Measurements from ENCODE around the gene CPSF3. TPM values are rescaled to one million over a fixed set of nuclear protein-coding genes. Genes with fewer than 3 reads are reported as not detected.

Gene CPSF3
- total and polyA plus RNA-seq, 2 of the 4 experiments (the other 2 are of a cell fraction) = 29.2 to 64.5 TPM

- WGBS, 2 experiments (ENCODE audit: extremely low coverage in 2 of 2, insufficient read length in 1 of 2) = 94% methylated on average over 7 of the region's 13 CpGs; no CpG with 5 or more reads in 1 of the 2 experiments
- H3K36me3 ChIP-seq (ENCODE audit: control insufficient read depth, insufficient read depth, low read length) = peaks cover 49% of the 10 kb centered on the region
- DNase-seq = no peak
Observed at GRCh38 chr2:9391961-9392720, 31.3 kb upstream of the CPSF3 start.

More at GRCh38 chr2:9391961-9392720, 31.3 kb upstream of the CPSF3 start:
- no TSS peak for BruUV-seq (replicated peaks)
- Histone ChIP-seq H3K4me1 (ENCODE audit: control insufficient read depth, insufficient read depth, low read length) (no peaks in the 10 kb centered on the region), H3K9ac (ENCODE audit: low read depth, low read length) (no peak overlapping the region), H2AK9ac (replicated peaks; ENCODE audit: low read depth, low read length, poor library complexity) (no peak overlapping the region), H3K4me2 (ENCODE audit: low read depth, low read length) (no peak overlapping the region), H3K27ac (ENCODE audit: insufficient read depth, low read length) (no peak overlapping the region), H2BK20ac (ENCODE audit: low read depth, low read length) (no peak overlapping the region), H4K8ac (ENCODE audit: low read depth in 2 of 2, low read length in 2 of 2) (no peak overlapping the region), H4K20me1 (ENCODE audit: insufficient read depth, low read length) (peaks cover 4% of the 10 kb centered on the region), H3K4me3 (ENCODE audit: insufficient read depth, low read depth, low read length) (no peak overlapping the region), H3K9me1 (ENCODE audit: insufficient read depth, low read length) (peaks cover 4% of the 10 kb centered on the region), H4K5ac (ENCODE audit: low read depth, low read length) (no peak overlapping the region), H2AFZ (replicated peaks; ENCODE audit: low read length, poor library complexity) (no peak overlapping the region), H2AK5ac (ENCODE audit: low read depth, low read length) (no peak overlapping the region), H3K79me1 (ENCODE audit: low read depth in 1 of 2, low read length in 2 of 2) (peaks cover 0 to 38% of the 10 kb centered on the region in 2 experiments; a peak in 3 of 4 replicates), H3K23ac (ENCODE audit: low read depth, low read length) (no peak overlapping the region), H4K91ac (ENCODE audit: insufficient read depth, low read depth, low read length) (no peak overlapping the region), H2BK120ac (ENCODE audit: low read depth, low read length) (no peak overlapping the region), H3K4ac (ENCODE audit: low read depth, low read length) (no peak overlapping the region), H2BK15ac (ENCODE audit: low read depth, low read length) (no peak overlapping the region), H3K18ac (ENCODE audit: low read depth, low read length) (no peak overlapping the region), H3K14ac (replicated peaks; ENCODE audit: low read depth, low read length) (no peak overlapping the region), H3K9me3 (ENCODE audit: control insufficient read depth, insufficient read depth, low read length) (no peaks in the 10 kb centered on the region), H3K27me3 (ENCODE audit: control insufficient read depth, insufficient read depth, low read length) (no peaks in the 10 kb centered on the region), H2BK5ac (ENCODE audit: low read depth, low read length, poor library complexity, severe bottlenecking) (no peak overlapping the region), H3K56ac (ENCODE audit: extremely low read depth, insufficient read depth, low read length) (no peak overlapping the region)
- TF ChIP-seq CTCF (conservative IDR thresholded peaks at IDR 0.05; ENCODE audit: low read depth, low read length) = no peak
- TF ChIP-seq FOS (IDR thresholded peaks at IDR 0.05; ENCODE audit: low read depth, low read length) = no peak
- TF ChIP-seq ELK1 (IDR thresholded peaks at IDR 0.05; ENCODE audit: borderline replicate concordance, low read depth, low read length) = no peak
- no peak for TF ChIP-seq USF2 (IDR thresholded peaks at IDR 0.05; ENCODE audit: low read depth, low read length)
- no peak for TF ChIP-seq RAD21 (IDR thresholded peaks at IDR 0.05; ENCODE audit: low read length)
- no peak for TF ChIP-seq SMC3 (IDR thresholded peaks at IDR 0.05; ENCODE audit: low read depth, low read length)
- no peak for TF ChIP-seq MAFK (IDR thresholded peaks at IDR 0.05; ENCODE audit: low read depth, low read length)
- no peak for TF ChIP-seq NFE2L2 (IDR thresholded peaks at IDR 0.05; ENCODE audit: low read depth, low read length)
- no peak for TF ChIP-seq MXI1 (IDR thresholded peaks at IDR 0.05; ENCODE audit: borderline replicate concordance, low read depth, low read length)
- no peak for TF ChIP-seq CEBPB (IDR thresholded peaks at IDR 0.05; ENCODE audit: low read depth, low read length)
- no peak for TF ChIP-seq POLR2A (IDR thresholded peaks at IDR 0.05; ENCODE audit: low read depth, low read length)
- TF ChIP-seq MAZ (IDR thresholded peaks at IDR 0.05; ENCODE audit: borderline replicate concordance, low read depth, low read length) = no peak
- no peak for TF ChIP-seq CHD1 (IDR thresholded peaks at IDR 0.05; ENCODE audit: low read depth, low read length)
- no peak for TF ChIP-seq RCOR1 (IDR thresholded peaks at IDR 0.05; ENCODE audit: insufficient replicate concordance, low read length)
- no peak for TF ChIP-seq BHLHE40 (IDR thresholded peaks at IDR 0.05; ENCODE audit: low read depth, low read length)
- ChIA-PET POLR2A (ENCODE audit: unreplicated experiment) (no interaction called here), CTCF (no interaction called here)
- dilution Hi-C loops (cut with HindIII; ENCODE audit: low sequenced_read_pairs, unreplicated experiment) = no loop called here
- intact Hi-C loops (cut with micrococcal nuclease) = no loop called here
- in situ Hi-C loops (cut with MboI; ENCODE audit: low sequenced_read_pairs) = no loop called here
- ATAC-seq (ENCODE audit: low read depth) = no peak

Measured in IMR-90 (cell line).